GM12878 (cell line): ENCODE results near the gene CCDC57. TPM values are rescaled to one million over a fixed set of nuclear protein-coding genes. Genes with fewer than 3 reads are reported as not detected.

Source experiments
- ATAC-seq: fragments of 200-7000 bp; cut with Tn5 transposase; 3 replicates; pipeline ENCODE4 v1.9.1; 2020; ENCODE audit warnings: mild to moderate bottlenecking, moderate library complexity
- BruUV-seq: library from RNA; stranded (reverse); fragments of 400-500 nt; replicated peaks from 2 replicates; lab custom pipeline; 2021; lab: Mats Ljungman, UMichigan
- CTCF ChIA-PET: fragments of 300-600 bp; sonication (Branson Sonifier 250); formaldehyde crosslinking; extraction: SDS; loops from one replicate; lab custom pipeline; 2021; ENCODE audit warnings: inconsistent platforms; lab: Yijun Ruan, JAX
- POLR2A ChIA-PET: fragments of 350-600 bp; formaldehyde crosslinking; extraction: SDS; loops from one replicate; lab custom pipeline; 2021; ENCODE audit warnings: inconsistent platforms; lab: Charles Lee
- RAD21 ChIA-PET: fragments of 300-600 bp; sonication (Branson Sonifier 250); formaldehyde crosslinking; loops from one replicate; lab custom pipeline; 2023; ENCODE audit warnings: antibody characterized with exemption; ENCODE audit not compliant: unreplicated experiment; lab: Charles Lee
- SMC1A ChIA-PET: fragments of 300-600 bp; sonication (Branson Sonifier 250); formaldehyde crosslinking; loops from one replicate; lab custom pipeline; 2023; ENCODE audit not compliant: unreplicated experiment, uncharacterized antibody; lab: Charles Lee
- DNase-seq: peaks from one replicate; pipeline ENCODE4 v3.0.0-alpha.2; 2011; ENCODE audit warnings: low read depth, low spot score
- FAIRE-seq: peaks from 3 replicates; lab custom pipeline; 2011; peaks lifted over from hg19 to GRCh38; lab: Jason Lieb, UNC
- H2AFZ ChIP-seq: 2 replicates; pipeline ENCODE4 v1.6.0; 2011; ENCODE audit warnings: low read depth, low read length, control low read depth; ENCODE audit not compliant: control insufficient read depth
- H3K27ac ChIP-seq: 2 replicates; pipeline ENCODE4 v1.5.1; 2011; ENCODE audit warnings: control low read depth; ENCODE audit not compliant: control insufficient read depth, insufficient read depth
- H3K27me3 ChIP-seq, 2 experiments: replicated peaks in 1 of 2; 2 replicates each; pipeline versions ENCODE4 v1.6.0 to v1.6.1; 2011; ENCODE audit warnings: low read length in 1 of 2; ENCODE audit not compliant: control insufficient read depth in 2 of 2, insufficient read depth in 2 of 2
- H3K36me3 ChIP-seq, 2 experiments: 2 replicates each; pipeline ENCODE4 v1.5.1; 2011; ENCODE audit warnings: low read length in 1 of 2; ENCODE audit not compliant: control insufficient read depth in 2 of 2, insufficient read depth in 2 of 2
- H3K4me1 ChIP-seq: 2 replicates; pipeline ENCODE4 v1.6.1; 2011; ENCODE audit warnings: mild to moderate bottlenecking, low read length, moderate library complexity, mixed read lengths; ENCODE audit not compliant: control insufficient read depth, insufficient read depth
- H3K4me2 ChIP-seq: 2 replicates; pipeline ENCODE4 v1.6.0; 2011; ENCODE audit warnings: control low read depth; ENCODE audit not compliant: control insufficient read depth, insufficient read depth
- H3K4me3 ChIP-seq: fragments of 200-600 bp; sonication (generic); 2 replicates; pipeline ENCODE4 v1.5.1; 2016
- H3K79me2 ChIP-seq: 2 replicates; pipeline ENCODE4 v1.6.0; 2011; ENCODE audit warnings: low read length; ENCODE audit not compliant: control insufficient read depth, insufficient read depth
- H3K9ac ChIP-seq: 2 replicates; pipeline ENCODE4 v1.8.0; 2011; ENCODE audit warnings: low read length, control low read depth, mixed read lengths; ENCODE audit not compliant: control insufficient read depth, insufficient read depth
- H3K9me3 ChIP-seq: replicated peaks from 3 replicates; pipeline ENCODE4 v1.5.1; 2011; ENCODE audit warnings: mild to moderate bottlenecking, low read length; ENCODE audit not compliant: control insufficient read depth, insufficient read depth
- H4K20me1 ChIP-seq: 2 replicates; pipeline ENCODE4 v1.6.0; 2011; ENCODE audit not compliant: control insufficient read depth, insufficient read depth
- BCLAF1 ChIP-seq: fragments of 450-650 bp; IDR thresholded peaks from 2 replicates; pipeline ENCODE4 v1.6.1; 2017; ENCODE audit warnings: antibody characterized with exemption, mild to moderate bottlenecking, moderate library complexity
- CREM ChIP-seq: IDR thresholded peaks from 2 replicates; pipeline ENCODE4 v1.6.1; 2014; ENCODE audit warnings: antibody characterized with exemption, low read depth
- FOXK2 ChIP-seq: fragments of 450-650 bp; IDR thresholded peaks from 2 replicates; pipeline ENCODE4 v1.6.1; 2017; ENCODE audit warnings: mild to moderate bottlenecking, moderate library complexity
- POLR2A ChIP-seq: IDR thresholded peaks from 2 replicates; pipeline ENCODE4 v1.6.1; 2011; ENCODE audit warnings: low read depth, mild to moderate bottlenecking, low read length
- RCOR1 ChIP-seq: conservative IDR thresholded peaks from 2 replicates; pipeline ENCODE4 v1.6.1; 2012; ENCODE audit warnings: low read depth, low read length, improper control_type of control experiment
- REST ChIP-seq: IDR thresholded peaks from 2 replicates; pipeline ENCODE4 v1.6.1; 2012; ENCODE audit warnings: mild to moderate bottlenecking, low read depth, low read length
- RUNX3 ChIP-seq: IDR thresholded peaks from 2 replicates; pipeline ENCODE4 v1.6.1; 2012; ENCODE audit warnings: low read length, inconsistent platforms
- TAF1 ChIP-seq: IDR thresholded peaks from 2 replicates; pipeline ENCODE4 v1.6.1; 2011; ENCODE audit warnings: mild to moderate bottlenecking, low read depth, low read length, borderline replicate concordance
- TCF7 ChIP-seq: IDR thresholded peaks from 2 replicates; pipeline ENCODE4 v1.6.1; 2014; ENCODE audit warnings: antibody characterized with exemption, borderline replicate concordance
- ZNF207 ChIP-seq: fragments of 450-650 bp; IDR thresholded peaks from 2 replicates; pipeline ENCODE4 v1.6.1; 2014; ENCODE audit warnings: antibody characterized with exemption, mild to moderate bottlenecking, borderline replicate concordance
- ZNF217 ChIP-seq: fragments of 450-650 bp; IDR thresholded peaks from 2 replicates; pipeline ENCODE4 v1.6.1; 2017; ENCODE audit warnings: antibody characterized with exemption, mild to moderate bottlenecking
- ZZZ3 ChIP-seq: IDR thresholded peaks from 2 replicates; pipeline ENCODE4 v1.6.1; 2011; ENCODE audit warnings: low read depth; ENCODE audit not compliant: control insufficient read depth, insufficient read length
- WGBS: methylation state at CpG from one replicate; pipeline ENCODE4 v1.1.6; 2016; ENCODE audit warnings: low lambda C conversion rate; ENCODE audit not compliant: insufficient replicate concordance, insufficient coverage; ENCODE audit errors: missing lambda C conversion rate; 5-methylcytosine and 5-hydroxymethylcytosine counted together
- in situ Hi-C: fragments of 300-500 bp; cut with MboI; formaldehyde crosslinking; loops from 9 replicates; pipeline ENCODE4 v1.14.3; 2018; ENCODE audit warnings: mixed read lengths
- intact Hi-C: fragments of 100-400 bp; cut with micrococcal nuclease; formaldehyde crosslinking; loops from one replicate; pipeline ENCODE4 v1.14.2; 2022; ENCODE audit not compliant: unreplicated experiment
- polyA plus RNA-seq, 11 experiments: library from polyadenylated mRNA; depleted of rRNA in 4 of 11; unstranded in 6 of 11; stranded (reverse) in 5 of 11; fragments of >200 nt; fragmentation: Nextera tagmentation in 4 of 11; fragmentation: Illumina TruSeq in 1 of 11; extraction: Ambion mirVana in 4 of 11; extraction: Trizol in 1 of 11; gene quantifications; 1 replicate in 1 of 11; 2 replicates in 10 of 11; pipeline versions ENCODE4 v1.2.1 to v1.2.3, GENCODE V29; 2011 to 2016; ENCODE audit warnings: inconsistent platforms in 2 of 11, missing spikeins in 2 of 11, low read depth in 1 of 11
- total RNA-seq, 4 experiments: library from RNA; depleted of rRNA in 3 of 4; stranded (reverse); fragments of >200 nt in 3 of 4; fragmentation: Illumina TruSeq in 1 of 4; extraction: Trizol in 1 of 4; gene quantifications; 2 replicates each; pipeline versions ENCODE4 v1.2.1 to v1.2.3, GENCODE V29; 2013 to 2021
- TF ChIP-seq, protein P1 (sequence below): fragments of 450-650 bp; IDR thresholded peaks from 2 replicates; pipeline ENCODE4 v1.6.1; 2016; ENCODE audit warnings: mild to moderate bottlenecking
- TF ChIP-seq, protein P2 (sequence below): fragments of 450-650 bp; IDR thresholded peaks from 2 replicates; pipeline ENCODE4 v1.6.1; 2016; ENCODE audit warnings: mild to moderate bottlenecking
- TF ChIP-seq, protein P3 (sequence below): IDR thresholded peaks from 2 replicates; pipeline ENCODE4 v1.6.1; 2011; ENCODE audit warnings: borderline replicate concordance, low read depth, mild to moderate bottlenecking, moderate library complexity, low read length; ENCODE audit not compliant: insufficient read depth, poor library complexity, severe bottlenecking

Gene CCDC57
- total and polyA plus RNA-seq, 10 of the 15 experiments (the other 5 are each of a cell fraction or from before 2014, with no cell fraction given): 5.4 to 123 (median 45.8) TPM

DNA sequence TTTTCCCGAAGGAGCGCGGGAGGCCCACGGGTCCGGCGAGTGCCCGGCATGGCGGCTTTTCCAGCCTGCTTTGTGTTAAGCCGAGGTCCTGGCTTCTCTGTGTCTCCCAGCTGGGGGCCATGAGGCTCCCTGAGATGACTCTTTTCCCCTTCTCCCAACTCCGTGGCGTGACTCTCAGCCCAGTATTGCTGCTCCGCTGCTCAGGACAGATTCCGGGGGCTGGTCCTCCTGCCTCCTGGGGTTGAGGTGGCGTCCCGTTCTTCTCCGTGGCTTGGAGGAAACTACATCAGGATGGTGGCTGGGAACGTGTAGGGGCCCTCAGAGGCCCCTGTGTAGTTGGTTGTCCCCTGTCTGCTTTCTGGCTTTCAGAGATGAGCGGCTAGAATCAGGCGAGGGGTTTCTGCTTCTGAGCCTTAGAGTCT, 160.0 kb downstream of the CCDC57 start:
- H3K4me1 ChIP-seq: peaks cover 4% of the 10 kb centered on the region
- H3K9me3 ChIP-seq: no peaks in the 10 kb centered on the region
- ChIA-PET POLR2A (no interaction called here), SMC1A (interaction anchor here (0.7 kb wide), 1 partner anchor 20 kb away, joined by 3 read pairs; no protein-coding TSS in a partner anchor), RAD21 (interaction anchor here (1.0 kb wide), 1 partner anchor 53 kb away, joined by 3 read pairs; no protein-coding TSS in a partner anchor), CTCF (no interaction called here)
- peak overlapping the region; percentile 64 for H3K4me2 ChIP-seq
- WGBS: 10% methylated on average over 19 of the region's 19 CpGs
- peak overlapping the region; percentile 80 for H3K9ac ChIP-seq
- no peak overlapping the region for H2AFZ ChIP-seq
- peak overlapping the region; percentile 52; the same call in 1 of the 2 replicates for H3K27ac ChIP-seq
- peaks cover 14% of the 10 kb centered on the region for H3K79me2 ChIP-seq
- no peaks in the 10 kb centered on the region for H4K20me1 ChIP-seq
- no peaks in the 10 kb centered on the region for H3K27me3 ChIP-seq
- ATAC-seq (no peak), FAIRE-seq (no peak), DNase-seq (no peak)
- peaks cover 0 to 17% of the 10 kb centered on the region in 2 experiments for H3K36me3 ChIP-seq
- BruUV-seq: no TSS peak
- in situ Hi-C loops: no loop called here
- peak overlapping the region; percentile 83 for H3K4me3 ChIP-seq
- intact Hi-C loops: loop anchor here (5.0 kb wide), 1 partner anchor 45 kb away; the partner anchor contains the start of gene FASN
- TF ChIP-seq TAF1 (no peak), ZNF207 (no peak), TCF7 (no peak), REST (no peak), RUNX3 (no peak), POLR2A (no peak), CREM (no peak), ZNF217 (no peak), RCOR1 (no peak), FOXK2 (no peak), BCLAF1 (no peak), ZZZ3 (no peak)
- TF ChIP-seq, protein P1, sequence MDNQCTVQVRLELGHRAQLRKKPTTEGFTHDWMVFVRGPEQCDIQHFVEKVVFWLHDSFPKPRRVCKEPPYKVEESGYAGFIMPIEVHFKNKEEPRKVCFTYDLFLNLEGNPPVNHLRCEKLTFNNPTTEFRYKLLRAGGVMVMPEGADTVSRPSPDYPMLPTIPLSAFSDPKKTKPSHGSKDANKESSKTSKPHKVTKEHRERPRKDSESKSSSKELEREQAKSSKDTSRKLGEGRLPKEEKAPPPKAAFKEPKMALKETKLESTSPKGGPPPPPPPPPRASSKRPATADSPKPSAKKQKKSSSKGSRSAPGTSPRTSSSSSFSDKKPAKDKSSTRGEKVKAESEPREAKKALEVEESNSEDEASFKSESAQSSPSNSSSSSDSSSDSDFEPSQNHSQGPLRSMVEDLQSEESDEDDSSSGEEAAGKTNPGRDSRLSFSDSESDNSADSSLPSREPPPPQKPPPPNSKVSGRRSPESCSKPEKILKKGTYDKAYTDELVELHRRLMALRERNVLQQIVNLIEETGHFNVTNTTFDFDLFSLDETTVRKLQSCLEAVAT: no peak
- TF ChIP-seq, protein P2, sequence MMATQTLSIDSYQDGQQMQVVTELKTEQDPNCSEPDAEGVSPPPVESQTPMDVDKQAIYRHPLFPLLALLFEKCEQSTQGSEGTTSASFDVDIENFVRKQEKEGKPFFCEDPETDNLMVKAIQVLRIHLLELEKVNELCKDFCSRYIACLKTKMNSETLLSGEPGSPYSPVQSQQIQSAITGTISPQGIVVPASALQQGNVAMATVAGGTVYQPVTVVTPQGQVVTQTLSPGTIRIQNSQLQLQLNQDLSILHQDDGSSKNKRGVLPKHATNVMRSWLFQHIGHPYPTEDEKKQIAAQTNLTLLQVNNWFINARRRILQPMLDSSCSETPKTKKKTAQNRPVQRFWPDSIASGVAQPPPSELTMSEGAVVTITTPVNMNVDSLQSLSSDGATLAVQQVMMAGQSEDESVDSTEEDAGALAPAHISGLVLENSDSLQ: no peak
- TF ChIP-seq, protein P3, sequence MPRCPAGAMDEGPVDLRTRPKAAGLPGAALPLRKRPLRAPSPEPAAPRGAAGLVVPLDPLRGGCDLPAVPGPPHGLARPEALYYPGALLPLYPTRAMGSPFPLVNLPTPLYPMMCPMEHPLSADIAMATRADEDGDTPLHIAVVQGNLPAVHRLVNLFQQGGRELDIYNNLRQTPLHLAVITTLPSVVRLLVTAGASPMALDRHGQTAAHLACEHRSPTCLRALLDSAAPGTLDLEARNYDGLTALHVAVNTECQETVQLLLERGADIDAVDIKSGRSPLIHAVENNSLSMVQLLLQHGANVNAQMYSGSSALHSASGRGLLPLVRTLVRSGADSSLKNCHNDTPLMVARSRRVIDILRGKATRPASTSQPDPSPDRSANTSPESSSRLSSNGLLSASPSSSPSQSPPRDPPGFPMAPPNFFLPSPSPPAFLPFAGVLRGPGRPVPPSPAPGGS: no peak
